ENCODE data around the gene FBXL20.
"Not testable (repeated sequence)": the region's sequence is repeated elsewhere in the genome, so short reads cannot be mapped to it uniquely, and the experiment has no call there.

Gene FBXL20

DNA sequence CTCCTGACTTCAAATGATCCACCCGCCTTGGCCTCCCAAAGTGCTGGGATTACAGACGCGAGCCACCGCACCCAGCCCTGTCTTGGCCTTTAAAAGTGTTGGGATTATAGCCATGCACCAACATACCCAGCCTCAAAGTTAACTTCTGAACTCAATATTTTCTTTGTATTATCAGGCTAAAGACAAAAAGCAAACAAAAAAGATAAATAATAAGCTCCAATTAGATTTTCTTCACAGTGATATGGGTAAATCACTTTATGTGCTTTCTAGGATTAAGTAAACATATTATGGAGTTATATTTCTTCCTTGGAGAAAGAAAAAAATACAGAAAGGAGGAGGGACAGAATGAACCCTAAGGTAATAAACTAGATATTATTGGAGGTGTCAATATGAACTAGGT, 74.3 kb downstream of the FBXL20 start:
- DNase-seq, result no peak

DNA sequence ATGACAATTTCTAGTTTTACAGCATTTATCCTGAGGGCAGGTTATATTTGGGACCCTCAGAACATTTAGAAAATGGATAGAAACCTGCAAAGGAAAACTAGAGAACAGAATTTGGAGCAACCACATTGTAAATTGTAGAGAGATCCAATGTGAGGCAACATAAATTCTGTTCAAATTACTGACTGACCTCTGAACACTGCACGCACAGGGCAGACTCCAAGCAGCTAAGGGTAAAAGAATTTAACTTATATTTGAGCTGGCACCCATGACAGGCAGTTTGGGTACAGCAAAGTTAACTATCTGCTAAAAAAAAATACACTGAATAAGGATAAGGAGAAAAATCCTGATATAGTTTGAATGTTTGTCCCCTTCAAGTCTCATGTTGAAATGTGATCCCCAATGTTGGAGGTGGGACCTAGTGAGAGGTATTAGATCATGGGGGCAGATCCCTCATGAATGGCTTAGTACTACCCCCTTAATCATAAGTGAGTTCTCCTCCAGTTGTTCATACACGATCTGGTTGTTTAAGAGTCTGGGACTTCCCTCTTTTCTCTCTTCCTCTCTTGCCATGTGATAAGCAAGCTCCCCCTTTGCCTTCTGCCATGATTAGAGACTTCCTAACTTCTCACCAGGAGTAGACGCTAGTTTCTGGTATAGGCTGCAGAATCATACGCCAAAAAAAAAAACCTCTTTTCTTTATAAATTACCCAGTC, 75.7 kb downstream of the FBXL20 start:
- DNase-seq, result peak; percentile 73 to 82 (median 80)

DNA sequence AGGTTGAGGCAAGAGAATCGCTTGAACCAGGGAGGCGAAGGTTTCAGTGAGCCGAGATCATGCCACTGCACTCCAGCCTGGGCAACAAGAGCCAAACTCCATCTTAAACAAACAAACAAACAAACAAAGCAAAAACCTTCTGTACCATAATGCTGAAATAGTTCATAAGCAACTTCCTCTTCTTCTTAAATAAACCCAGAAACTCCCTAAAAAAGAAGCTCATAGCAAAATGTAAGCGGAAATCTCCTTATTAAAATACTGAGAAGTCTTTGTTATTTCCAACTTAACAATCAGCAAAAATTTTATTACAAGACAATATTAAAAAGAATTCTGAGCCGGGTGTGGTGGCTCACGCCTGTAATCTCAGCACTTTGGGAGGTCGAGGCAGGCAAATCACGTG, 82.8 kb downstream of the FBXL20 start:
- peak; percentile 4 to 60 (median 53) for DNase-seq

DNA sequence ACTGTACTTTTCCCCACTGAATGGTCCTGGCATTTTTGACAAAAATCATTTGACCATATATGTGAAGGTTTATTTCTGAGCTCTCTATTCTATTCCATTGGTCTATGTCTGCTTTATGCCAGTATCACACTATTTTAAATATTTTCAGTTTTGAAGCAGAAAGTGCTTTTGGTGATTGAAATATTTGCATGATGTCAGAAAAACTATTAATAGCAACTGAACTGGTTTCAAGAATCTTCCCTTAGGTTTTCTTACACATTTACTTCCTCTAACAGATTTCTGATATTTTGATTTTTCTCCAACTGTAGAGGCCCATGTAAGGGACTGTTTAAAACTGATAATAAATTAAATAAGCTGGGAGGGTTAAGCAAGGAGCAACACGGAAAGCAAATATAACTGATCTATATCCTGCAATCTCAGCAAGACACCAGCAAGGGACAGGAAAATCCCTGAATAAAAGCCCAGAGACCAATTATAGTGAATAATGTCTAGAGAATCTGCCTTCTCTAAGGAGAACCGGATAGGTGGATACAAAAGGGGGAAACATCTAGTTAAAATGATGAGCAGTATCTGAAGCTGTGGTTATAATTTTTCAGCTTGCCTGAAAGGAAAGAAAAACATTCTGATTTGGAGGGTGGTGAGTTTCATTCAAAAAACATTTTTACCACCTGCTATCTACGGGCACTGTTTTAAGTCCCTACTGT, 94.8 kb downstream of the FBXL20 start:
- peak; percentile 6 to 48 (median 46) for DNase-seq

DNA sequence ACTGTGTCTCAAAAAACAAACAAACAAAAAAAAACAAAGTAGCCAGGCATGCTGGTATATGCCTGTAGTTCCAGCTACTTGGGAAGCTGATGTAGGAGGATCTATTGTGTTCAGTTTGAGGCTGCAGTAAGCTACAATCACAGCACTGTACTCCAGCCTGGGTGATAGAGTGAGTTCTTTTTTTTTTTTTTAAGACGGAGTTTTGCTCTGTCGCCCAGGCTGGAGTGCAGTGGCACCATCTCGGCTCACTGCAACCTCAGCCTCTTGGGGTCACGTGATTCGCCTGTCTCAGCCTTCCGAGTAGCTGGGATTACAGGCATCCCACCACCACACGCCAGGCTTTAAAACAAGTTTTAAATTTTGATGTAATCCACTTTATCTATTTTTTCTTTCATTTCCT, 95.4 kb downstream of the FBXL20 start:
- no peak for DNase-seq

DNA sequence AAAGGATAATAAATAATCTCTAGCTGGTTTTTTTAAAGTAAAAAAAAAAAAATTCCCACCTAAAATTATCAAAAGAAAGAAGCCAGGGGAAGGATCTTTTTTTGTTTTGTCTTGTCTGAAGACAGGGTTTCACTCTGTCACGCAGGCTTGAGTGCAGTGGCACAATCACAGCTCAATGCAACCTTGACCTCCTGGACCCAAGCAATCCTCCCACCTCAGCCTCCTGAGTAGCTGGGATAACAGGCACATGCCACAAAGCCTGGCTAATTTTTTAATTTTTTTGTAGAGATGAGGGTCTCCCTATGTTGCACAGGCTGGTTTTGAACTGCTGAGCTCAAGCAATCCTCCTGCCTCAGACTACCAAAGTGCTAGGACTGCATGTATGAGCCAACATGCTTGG, 97.2 kb downstream of the FBXL20 start:
- DNase-seq, result no peak

DNA sequence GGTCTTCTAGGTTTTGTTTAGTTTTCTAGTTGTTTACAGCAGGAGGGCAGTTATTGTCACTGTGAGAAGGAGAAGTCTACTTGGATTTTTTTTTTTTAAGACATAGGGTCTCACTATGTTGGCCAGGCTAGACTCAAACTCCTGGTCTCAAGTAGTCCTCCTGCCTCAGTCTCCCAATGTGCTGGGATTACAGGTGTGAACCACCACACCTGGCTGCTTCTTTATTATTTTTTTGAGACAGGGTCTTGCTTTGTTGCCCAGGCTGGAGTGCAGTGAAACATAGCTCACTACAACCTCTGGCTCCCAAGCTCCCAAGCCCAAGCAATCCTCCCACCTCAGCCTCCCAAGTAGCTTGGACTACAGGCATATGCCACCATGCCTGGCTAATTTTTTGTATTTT, 107.4 kb downstream of the FBXL20 start:
- no peak for DNase-seq

DNA sequence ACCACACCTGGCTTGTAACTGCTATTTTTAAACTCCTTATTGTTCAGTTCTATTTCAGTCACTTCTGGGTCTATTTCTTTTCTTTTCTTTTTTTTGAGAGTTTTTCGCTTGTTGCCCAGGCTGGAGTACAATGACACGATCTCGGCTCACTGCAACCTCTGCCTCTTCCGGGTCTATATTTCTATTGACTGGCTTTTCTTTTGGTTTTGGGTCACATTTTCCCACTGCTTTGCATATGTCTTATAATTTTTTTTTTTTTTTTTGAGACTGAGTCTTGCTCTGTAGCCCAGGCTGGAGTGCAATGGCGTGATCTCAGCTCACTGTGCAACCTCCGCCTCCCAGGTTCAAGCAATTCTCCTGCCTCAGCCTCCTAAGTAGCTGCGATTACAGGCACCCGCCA, 108.9 kb downstream of the FBXL20 start:
- DNase-seq, result not testable (repeated sequence)

DNA sequence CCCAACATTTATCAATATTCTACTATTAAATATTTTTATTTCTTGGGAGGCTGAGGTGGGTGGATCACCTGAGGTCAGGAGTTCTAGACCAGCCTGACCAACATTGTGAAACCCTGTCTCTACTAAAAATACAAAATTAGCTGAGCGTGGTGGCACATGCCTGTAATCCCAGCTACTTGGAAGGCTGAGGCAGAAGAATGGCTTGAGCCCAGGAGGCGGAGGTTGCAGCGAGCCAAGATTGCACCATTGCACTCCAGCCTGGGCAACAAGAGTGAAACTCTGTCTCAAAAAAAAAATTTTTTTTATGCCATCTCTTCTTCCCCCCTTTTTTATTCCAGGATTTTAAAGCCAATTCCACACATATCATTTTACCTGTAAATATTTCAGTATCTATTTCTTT, 114.9 kb downstream of the FBXL20 start:
- DNase-seq, result not testable (repeated sequence)

DNA sequence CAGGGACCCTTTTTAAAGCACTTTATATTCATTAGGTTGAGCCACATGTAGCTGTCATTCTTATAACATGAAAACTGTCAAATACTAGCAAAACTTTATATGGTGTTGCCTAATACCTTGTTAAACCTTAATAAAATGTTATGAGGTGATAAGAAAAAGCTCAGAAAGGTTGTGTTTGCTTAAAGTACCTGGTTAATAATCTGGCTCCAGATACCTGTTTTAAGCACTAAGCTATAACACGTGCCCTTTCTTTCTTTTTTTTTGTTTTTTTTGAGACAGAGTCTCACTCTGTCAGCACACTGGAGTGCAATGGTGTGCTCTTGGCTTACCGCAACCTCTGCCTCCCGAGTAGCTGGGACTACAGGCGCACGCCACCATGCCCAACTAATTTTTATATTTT, 116.7 kb downstream of the FBXL20 start:
- no peak for DNase-seq

DNA sequence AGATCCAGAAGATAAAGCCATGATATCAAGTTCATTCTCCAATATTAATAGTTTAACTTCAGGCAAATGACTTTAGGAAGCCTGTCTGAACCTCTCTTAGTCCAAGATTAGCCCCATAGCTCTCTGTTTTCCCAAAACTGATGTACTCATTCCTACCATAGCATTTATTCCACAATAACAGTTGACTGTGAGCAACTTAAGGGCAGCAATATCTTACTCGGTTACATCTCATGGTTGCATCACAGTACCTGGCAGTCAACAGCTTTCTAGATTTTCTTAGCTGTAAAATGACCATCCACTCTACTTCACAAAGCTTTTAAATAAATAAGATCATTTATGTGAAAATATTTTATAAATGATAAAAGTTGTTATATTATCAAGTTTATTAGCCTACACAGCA, 117.5 kb downstream of the FBXL20 start:
- DNase-seq, result no peak

DNA sequence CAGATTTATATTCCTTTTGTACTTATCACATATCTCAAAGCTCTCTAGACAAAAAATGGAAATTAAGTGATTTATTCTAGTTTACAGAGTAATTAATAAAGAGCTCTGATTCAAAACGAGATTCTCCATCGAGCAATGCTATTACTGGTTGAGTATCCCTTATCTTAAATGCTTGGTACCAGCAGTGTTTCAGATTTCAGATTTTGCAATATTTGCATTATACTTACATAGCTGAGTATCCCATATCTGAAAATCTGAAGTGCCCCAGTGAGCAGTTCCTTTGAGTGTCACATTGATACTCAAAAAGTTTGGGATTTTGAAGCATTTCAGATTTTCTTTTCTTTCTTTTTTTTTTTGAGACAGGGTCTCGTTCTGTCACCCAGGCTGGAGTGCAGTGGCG, 118.3 kb downstream of the FBXL20 start:
- no peak for DNase-seq

DNA sequence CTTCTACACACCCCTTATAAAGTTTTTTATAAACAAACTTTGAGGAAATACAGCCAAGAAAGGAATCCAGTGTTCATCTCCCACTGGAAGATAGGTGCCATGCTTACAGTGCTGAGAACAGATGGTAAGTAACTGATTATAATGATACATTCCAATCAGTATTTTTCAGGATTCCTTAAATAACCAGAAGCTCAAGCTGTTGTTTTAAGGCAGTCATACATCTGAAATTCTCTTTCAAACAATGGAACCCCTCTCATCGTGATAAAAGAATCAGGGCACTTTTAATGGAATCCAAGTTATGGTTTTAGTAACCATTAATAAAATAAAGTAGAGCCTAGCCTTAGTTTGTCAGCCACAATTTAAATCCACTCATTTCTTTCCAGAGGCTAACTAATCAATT, 119.6 kb downstream of the FBXL20 start:
- no peak for DNase-seq

DNA sequence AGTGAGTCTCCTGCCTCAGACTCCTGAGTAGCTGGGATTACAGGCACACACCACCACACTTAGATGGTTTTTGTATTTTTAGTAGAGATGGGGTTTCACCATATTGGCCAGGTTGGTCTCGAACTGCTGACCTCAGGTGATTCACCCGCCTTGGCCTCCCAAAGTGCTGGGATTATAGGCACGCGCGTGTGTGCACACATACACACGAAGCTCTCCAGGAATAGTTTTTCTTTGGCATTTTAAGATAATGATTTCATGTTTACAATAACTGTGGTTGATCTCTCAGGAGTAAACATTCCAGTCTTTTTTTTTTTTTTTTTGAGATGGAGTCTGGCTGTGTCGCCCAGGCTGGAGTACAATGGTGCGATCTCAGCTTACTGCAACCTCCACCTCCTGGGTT, 123.2 kb downstream of the FBXL20 start:
- not testable (repeated sequence) for DNase-seq

DNA sequence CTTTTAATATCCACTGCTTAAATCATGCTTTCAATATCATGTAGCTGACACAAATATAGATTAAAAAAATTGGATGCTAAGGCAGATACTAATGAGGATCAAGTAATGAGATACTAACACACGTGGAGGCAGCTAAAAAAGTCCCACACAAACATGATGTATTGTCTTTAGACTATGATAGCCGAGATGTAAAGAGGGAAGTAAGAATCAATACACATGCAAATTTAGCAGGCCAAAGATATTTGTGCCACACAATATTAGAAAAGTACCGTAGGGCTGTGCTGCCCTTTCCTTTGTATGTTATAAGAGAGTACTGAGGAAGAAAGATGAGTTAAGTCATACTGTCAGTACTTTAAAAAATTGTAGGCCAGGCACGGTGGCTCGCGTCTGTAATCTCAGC, 124.3 kb downstream of the FBXL20 start:
- no peak for DNase-seq

DNA sequence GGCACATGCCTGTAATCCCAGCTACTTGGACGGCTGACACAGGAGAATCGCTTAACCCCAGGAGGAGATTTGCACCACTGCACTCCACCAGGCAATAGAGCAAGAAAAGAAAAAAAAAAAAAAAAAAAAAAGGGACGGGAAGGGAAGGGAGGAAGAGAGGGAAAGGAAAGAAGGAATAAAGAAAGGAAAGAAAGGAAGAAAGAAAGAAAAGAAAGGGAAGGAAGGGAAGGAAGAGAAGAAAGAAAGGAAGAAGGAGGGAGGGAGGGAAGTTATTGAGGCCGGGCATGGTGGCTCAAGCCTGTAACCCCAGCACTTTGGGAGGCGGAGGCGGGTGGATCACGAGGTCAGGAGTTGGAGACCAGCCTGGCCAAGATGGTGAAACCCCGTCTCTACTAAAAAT, 125.3 kb downstream of the FBXL20 start:
- DNase-seq, result no peak

DNA sequence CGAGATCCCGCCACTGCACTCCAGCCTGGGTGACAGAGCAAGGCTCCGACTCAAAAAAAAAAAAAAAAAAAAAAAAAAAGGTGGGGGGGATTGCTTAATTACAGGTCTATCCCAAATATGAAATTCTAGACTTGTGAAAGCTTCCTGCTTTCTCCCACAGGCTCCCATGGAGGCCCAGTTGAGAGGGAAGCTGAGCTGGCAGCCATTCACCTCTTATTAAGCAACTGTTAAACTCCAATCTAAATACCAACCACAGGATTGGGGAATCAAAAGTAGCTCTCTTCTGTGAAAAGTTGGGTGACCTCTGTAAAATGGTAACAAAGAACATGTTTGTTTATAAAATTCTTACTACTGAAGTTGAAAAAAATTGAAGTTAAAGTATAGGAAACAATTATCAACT, 129.9 kb downstream of the FBXL20 start:
- DNase-seq, result peak in 2 of 3 donors; percentile 7 to 9

DNA sequence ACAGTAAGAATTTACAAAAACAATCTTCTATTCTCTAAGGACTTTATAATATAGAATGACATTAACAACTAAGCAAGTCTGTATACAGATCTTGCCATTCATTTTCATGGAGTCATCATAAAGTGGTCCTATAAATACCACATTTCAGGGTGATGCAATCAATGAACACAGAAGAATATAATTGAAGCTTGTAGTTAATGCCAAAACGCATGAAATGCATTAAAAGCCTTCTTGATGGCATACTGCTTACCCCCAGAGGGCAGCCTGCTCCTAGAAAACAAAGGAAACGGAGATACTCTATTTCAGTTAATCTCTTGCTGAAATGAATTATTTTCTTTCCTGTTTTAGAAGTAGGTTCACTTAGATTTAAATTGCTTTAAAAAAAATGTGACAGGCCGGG, 130.5 kb downstream of the FBXL20 start:
- peak; percentile 57 to 64 (median 61) for DNase-seq

DNA sequence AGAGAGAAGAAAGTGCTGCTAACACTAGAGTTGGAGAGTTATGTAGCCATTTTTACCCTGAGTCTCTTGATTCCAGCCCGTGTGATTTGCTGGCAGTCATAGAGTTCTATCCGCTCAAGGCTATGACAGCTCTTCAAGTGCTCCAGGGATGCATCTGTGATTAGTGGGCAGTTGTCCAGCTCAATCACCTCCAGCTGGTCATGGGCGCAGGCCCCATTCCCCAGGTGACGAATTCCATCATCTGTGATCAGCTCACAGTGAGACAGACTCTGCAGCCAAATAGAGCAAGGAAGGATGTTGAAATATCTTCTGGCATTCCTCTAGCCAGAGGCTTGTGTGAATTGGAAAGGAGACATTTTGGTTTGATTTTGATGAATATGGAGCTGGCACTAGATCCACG, 137.3 kb downstream of the FBXL20 start:
- no peak for DNase-seq

DNA sequence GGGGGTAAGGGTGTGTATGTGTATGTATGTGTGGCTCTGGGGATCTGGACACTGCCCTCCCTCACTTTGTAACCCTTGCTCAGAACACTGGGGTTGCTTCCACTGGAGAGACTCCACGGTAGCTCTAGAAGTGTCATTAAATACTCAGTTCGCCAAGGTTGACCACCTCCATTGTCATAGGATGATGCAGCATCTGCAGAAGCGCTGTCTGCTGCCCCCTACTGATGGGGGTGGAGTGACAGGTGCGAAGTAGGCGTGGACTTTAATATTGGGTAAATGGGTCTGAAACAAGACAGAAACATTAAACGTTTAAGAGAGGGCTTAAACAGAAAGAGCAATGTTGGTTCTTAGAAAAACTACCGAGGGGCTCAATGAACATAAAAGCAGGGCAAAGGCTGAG, 140.1 kb downstream of the FBXL20 start:
- peak in 2 of 3 donors; percentile 14 to 20 for DNase-seq

DNA sequence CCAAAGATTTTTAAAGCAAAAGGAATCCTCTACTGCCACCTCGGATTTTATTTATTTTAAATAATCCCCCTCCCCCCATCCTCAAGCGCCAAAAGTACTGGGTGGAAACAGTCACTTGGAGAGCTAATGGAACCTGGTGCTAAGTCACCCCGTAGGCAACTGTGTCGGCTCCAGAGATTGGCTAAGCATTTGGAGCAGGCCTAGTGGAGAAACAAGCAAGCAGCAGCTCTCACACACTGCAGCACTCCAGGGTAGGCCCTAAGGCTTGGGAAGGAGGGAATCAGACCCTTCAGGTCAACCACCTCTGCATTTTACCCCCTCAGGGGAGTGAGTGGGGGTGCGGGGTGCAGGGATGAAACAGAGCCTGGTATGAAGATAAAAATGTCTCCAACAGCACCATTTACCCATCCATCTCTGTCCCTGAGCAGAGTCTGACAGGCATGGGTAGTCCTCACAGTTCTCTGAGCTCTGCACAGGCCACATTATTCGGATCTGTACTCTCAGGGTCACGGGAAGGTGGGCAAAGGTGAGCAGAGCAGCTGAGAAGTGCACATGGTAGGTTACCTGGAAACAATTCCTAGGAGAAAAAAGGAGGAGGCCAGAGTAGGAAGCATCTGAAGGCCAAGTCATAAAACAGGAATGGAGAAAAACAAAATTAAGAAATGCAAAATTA, 148.5 kb downstream of the FBXL20 start:
- DNase-seq, result no peak

DNA sequence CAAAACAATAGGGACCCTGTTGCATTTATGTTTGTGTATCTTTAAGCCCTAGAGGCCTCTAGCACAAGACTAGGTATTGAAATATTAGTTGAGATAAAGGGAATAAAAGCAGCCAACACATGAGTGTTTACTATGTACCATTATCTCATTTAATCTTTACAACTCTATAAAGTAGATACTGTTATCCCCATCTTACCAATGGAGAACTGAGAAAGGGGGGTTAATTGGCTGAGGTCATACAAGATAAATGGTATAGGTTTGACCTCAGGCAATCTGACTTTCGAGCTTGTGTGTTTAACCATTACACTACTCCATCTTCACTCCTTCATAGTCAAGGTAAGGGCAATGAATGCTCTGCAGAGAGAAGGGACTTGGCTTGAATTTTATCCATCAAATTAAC, 149.4 kb downstream of the FBXL20 start:
- no peak for DNase-seq

DNA sequence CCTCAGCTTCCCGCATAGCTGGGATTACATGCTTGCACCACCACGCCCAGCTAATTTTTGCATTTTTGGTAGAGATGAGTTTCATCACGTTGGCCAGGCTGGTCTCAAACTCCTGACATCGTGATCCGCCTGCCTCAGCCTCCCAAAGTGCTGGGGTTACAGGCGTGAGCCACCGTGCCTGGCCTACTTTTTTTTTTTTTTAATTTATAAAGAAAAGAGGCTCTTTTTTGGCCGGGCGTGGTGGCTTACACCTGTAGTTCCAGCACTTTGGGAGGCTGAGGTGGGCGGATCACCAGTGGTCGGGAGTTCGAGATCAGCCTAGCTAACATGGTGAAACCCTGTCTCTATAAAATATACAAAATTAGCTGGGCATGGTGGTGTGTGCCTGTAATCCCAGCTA, 151.3 kb downstream of the FBXL20 start:
- peak in 1 of 3 donors; percentile 5 for DNase-seq

DNA sequence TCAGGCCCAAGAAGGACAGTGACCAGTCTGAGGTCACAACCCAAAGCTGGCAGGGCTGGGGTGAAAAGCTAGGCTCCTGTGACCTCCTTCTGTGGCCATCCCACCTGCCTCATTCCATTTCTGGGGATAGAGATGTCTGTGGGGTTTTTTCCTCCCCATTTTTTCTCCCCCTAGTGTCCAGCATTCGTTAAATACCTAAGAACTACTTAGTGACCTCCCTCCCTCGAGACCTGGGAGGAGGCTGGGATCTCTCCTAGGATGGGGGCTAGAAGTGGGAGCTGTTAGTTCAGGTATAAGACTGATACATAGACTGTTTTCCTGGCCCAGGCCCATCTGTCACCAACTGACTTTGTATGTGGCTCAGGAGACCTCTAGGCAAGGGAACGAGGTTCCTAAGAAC, 155.2 kb downstream of the FBXL20 start:
- DNase-seq, result peak in 1 of 3 donors; percentile 16
